Measurements from ENCODE around the gene USP34.
"Not testable (repeated sequence)": the region's sequence is repeated elsewhere in the genome, so short reads cannot be mapped to it uniquely, and the experiment has no call there.

The USP34 gene

DNA sequence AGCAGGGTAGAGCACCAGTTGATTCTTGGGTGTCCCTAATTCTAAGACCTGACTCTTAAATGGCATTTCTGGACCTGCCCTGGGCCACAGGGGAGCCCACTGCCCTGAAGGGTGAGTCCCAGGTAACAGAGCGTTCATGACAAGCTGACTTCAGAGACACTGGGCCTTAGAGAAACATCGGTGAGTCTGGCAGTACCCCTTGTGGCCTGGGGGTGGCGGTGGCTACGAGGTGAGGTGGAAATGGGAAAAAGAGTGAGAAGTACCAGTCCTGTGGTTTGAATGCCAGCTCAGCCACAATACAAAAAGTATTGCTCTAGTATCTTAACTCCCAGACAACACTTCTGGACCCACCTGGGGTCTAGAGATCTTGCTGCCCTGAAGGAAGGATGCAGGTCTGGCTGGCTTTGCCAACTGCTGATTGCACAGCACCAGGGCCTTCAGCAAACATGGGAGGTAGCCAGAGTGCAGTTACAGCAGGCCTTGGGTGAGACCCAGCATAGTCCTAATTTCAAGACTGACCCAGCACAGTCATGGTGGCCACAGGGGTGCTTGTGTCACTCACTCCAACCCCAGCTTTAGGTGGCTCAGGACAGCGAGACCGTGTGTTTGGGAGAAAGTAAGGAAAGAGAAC lies 44.5 kb downstream of the USP34 start:
- peak; percentile 49 for DNase-seq (ENCODE audit: low read depth)

DNA sequence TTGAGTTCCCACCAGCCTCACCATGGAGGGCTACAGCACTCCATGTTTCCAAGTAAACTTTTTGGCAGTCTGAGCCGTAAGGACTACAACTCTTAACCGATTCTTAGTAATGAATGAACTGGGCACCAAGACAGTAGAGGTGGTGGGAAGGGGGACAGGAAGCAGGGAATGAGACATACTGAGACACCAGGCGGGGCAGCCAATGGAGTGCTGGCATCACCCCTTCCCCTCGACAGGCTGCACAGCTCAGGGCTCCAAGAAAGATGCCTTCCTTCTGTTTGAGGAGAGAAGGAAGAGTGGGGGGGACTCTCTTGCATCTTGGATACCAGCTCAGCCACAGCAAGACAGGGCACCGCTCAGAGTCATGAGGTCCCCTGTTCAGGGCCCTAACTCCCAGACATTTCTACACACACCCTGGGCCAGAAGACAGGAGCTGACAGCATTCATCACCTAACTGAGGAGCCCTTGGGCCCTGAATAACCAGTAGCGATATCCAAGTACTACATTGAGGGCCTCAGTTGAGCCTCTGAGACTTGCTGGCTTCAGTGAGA lies 45.2 kb downstream of the USP34 start:
- no peak for DNase-seq (ENCODE audit: low read depth)

DNA sequence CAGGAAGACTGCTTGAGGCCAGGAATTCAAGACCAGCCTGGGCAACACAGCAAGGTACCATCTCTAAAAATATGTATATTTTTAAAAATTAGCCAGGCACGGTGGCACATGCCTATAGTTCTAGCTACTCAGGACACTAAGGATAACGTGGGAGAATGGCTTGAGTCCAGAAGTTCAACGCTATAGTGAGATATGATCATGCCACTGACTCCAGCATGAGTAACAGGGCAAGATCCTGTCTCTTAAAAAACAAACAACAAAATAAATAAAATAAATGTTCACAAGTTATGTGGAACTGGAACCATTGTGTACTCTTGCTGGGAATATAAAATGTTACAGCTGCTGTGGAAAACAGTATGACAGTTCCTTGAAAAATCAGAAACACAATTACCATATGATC lies 47.2 kb downstream of the USP34 start:
- DNase-seq (ENCODE audit: low read depth) = no peak

DNA sequence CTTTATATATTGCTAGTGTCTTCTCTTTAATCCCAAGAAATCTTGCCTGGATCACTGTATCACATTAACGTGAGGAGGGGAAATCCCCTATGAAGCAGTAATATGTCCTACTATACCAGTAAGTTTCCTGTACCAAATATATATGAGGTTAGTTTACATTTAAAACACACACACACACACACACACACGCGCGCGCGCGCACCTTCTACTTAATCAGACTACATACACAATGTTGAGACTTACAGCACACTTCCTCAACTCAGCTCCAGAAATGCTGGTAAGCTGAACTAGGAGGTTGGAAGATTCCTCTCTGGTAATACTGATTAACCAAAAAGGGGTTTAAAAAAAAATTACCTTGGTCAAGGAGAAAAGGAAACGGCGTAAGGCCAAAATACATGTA lies 49.3 kb downstream of the USP34 start:
- DNase-seq (ENCODE audit: low read depth) = no peak

DNA sequence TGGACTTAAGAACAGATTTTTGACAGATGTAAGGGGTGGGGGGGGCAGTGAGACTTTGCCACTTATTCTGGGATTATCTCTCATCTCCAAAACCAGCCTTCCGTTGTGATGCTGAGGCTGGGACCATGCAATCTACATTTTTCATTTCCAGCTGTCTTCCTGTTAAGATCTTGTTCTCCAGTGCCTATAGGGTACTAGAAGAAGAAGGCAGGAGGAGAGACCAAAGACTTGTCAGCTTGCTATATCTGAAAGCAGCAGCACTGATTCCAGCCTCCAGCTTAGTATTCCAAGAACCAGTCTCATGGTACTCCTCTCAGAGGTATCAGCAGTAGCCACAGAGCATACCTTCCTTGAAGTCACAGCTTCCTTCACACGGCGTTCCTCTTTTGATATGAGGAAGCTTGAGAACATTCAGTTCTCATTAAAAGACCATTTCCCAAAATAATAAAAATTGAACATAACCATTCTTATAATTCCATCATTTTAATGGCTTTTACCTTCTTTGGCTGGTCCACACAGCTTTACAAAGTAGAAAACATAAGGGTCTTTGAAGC lies 49.8 kb downstream of the USP34 start:
- DNase-seq (ENCODE audit: low read depth) = no peak

DNA sequence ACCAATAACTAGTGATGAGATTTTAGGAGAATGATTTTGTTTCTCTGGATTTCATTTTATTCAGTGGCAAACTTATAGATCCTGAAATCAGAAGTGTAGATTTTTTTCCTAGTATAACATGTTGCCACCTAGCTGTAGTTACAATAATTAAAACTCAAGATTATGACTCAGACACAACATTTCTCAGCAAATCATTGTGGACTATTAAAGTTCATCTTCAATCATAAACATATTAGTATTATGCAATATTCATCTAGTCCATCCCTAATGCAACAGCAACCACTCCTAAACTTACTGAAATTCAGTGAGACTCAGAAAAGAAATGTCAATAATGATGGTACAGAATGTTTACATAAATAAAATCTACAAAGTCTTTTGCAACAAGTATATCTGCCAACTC lies 51.3 kb downstream of the USP34 start:
- no peak for DNase-seq (ENCODE audit: low read depth)

DNA sequence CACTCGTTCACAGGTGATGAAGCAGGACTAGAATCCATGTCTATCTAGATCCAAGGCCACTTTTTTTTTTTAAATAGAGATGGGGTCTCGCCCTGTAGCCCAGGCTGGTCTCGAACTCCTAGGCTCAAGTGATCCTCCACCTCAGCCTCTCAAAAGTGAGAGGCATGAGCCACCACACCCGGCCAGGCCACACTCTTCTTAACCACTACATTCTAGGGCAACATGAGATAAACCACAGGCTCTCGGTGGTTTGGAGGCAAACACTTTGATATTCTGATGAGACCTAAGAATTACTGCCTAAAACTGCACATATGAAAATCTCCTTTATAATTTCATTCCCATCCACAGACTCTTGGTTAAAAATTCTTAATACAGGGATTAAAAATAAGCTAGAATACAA lies 51.8 kb downstream of the USP34 start:
- DNase-seq (ENCODE audit: low read depth) = no peak

DNA sequence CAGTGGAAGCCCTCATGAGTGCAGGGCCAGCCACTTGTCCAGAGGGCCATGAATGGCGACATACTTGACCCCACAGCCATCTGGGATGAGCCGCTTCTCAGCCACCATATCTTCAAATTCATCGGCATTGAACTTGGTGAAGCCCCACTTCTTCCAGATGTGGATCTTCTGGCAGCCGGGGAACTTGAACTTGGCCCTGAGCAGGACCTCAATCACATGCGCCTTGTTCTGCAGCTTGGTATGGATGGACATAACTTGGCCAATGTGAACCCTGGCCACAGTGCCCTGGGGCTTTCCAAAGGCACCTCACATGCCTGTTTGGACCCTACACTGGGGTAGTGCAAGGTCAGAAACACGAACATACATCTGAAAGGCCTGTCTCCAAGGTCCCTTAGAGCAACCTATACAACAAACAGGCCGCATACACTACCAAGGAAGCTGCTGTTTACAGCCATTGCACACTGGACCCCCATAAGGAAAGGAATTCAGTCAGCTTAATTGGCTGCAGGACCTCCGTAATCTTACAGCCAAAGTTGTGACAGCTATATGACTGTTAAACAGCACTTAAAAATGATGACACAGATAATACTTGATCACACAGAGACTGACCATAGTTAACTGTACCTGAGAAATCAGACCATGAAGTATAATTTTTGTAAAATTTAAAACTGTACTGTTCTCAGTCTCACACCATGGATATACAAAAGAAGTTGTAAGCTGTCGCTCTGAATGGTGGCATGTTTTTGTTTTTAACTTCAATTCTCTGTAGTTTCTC lies 53.8 kb downstream of the USP34 start:
- DNase-seq (ENCODE audit: low read depth) = no peak

DNA sequence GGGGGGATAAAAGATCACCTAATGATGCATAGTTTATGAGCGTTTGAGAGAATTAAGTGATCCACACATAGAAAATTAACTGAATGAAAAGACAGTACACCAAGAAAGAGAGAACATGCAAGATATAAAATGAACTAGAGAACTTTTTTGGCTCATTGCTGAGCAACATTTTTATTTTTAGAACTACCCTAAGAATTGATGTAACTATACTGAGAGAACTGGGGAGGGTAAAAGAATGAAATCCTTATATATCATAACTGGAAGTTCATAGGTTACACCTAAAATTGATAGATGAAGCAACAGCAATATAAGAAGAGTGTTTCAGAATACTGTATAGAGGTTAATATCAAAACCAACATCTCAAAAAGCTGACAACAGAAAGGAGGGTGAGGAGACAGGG lies 55.6 kb downstream of the USP34 start:
- DNase-seq (ENCODE audit: low read depth) = no peak

DNA sequence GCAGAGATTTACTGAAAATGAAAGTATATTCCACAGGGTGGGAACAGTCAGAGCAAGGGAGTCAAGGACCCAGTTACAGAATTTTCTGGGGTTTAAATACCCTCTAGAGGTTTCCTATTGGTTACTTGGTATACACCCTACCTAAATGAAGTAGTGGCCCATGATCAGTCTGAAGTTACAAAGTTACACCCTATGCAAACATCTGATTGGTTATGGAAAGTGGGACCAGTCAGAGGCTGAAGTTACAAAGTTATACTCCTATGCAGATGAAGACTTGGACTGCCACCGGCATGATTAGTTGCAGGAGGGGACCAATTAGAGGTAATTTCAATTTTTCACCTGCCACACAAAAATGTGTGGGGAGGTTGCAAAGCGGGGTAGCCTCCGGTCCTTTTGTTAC lies 56.2 kb downstream of the USP34 start:
- DNase-seq (ENCODE audit: low read depth) = no peak

DNA sequence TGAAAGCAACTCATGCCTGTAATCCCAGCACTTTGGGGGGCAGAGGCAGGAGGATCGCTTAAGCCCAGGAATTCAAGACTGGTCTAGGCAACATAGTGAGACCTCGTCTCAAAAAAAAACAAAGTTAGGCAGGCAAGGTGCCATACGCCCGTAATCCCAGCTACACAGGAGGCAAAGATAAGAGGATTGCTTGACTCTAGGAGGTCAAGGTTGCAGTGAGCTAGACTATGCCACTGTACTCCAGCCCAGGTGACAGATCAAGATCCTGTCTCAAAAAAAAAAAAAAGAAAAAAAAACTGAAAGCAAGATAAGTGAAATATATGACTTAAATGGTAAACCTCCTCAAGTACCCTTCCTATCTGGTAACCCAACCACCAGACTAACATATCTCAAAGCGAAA lies 59.8 kb downstream of the USP34 start:
- DNase-seq (ENCODE audit: low read depth) = no peak

DNA sequence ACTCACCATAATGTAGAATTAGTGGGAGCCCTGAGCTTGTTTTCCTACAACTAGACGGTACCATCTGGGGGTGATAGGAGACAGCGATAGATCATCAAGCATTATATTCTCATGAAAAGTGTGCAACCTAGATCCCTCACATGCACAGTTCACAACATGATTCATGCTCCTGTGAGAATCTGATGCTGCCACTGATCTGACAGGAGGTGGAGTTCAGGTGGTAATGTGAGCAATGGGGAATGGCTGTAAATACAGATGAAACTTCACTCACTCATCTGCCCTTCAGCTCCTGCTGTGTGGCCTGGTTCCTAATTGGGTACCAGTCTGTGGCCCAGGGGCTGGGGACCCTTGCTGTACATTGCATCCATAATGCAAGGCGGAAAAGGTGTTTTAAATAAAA lies 60.7 kb downstream of the USP34 start:
- no peak for DNase-seq (ENCODE audit: low read depth)

DNA sequence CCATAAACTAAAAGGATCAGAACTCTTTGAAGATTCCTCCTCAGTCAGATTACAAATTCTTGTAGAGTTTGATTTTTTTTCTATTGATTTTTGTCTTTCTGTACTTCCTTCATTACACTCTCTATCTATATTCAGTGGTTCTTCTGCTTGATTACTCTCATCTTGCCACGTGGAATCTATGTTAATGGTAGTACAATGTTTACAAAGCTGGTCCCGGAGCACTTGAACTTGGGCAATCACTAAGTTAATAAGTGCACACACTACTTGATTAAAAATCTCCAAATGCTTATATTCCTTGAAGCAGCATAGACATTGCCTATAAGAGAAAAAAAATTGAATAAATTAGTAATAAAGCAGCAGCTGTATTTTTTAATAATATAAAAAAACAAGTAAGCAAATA lies 65.1 kb downstream of the USP34 start:
- DNase-seq (ENCODE audit: low read depth) = no peak

DNA sequence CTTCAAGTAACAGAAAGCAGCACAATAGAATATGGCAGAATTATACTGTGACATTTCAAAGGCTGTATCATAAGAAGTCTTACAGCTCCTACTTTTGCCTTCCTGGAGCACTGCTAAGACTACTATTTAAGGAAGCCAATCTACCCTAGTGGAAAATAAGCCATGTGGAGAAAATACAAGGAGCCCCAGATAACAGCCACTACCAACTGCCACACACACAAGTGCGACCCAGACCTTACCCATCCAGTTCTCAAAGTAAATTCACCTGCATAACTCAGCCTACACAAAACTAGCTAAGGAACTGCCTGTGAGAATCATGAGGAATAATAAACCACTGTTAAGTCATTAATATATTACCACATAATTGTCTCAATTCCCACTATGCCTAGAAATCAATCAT lies 66.4 kb downstream of the USP34 start:
- DNase-seq (ENCODE audit: low read depth) = no peak

DNA sequence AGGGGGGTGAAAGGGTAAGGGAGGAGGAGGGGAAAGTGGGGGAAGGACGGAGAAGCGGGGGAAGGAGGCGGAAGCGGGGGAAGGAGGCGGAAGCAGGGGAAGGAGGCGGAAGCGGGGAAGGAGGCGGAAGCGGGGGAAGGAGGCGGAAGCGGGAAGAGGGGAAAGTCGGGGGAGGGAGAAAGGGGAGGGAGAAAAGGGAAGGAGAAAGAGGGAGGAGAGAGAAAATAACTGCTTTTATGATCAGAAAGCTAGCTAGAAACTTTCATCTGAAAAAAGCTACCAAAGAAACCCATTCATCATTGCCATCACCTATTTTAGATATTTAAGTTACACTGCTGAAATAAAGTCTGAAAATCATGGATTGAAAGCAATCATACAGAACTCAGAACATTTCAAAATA lies 72.5 kb downstream of the USP34 start:
- DNase-seq (ENCODE audit: low read depth) = no peak

DNA sequence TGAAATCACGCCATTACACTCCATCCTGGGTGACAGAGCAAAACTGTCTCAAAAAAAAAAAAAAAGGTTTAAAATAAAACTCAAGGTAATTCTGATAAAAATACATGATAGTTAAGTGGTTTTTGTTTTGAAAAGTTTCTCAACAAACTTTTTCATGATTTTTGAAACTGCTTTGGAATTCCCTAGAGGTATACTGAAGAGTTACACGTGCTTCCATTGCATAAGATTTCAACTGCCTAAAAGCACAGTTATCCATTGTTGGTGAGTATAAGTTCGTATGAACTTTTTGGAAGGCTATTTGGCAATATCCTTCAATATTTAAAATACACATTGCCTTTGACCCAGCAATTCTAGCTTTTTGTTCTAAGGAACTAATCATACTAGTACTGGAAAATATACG lies 74.9 kb downstream of the USP34 start:
- DNase-seq (ENCODE audit: low read depth) = no peak

DNA sequence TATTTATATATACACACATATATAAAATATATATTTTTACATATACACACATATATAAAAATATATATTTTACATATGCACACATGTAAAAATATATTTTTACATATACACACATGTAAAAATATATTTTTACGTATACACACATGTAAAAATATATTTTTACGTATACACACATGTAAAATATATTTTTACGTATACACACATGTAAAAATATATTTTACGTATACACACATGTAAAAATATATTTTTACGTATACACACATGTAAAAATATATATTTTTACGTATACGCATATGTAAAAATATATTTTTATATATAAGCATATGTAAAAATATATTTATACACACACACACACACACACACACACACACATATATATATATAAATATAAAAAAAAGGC lies 83.3 kb downstream of the USP34 start:
- not testable (repeated sequence) for DNase-seq (ENCODE audit: low read depth)

DNA sequence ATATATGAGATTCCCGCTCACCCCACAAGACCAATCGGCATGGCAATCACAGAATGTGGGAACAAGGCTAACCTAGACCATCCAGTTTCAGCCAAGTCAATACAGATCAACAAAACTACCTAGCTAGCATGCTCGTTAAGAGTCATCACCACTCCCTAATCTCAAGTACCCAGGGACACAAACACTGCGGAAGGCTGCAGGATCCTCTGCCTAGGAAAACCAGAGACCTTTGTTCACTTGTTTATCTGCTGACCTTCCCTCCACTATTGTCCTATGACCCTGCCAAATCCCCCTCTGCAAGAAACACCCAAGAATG lies 90.0 kb downstream of the USP34 start:
- DNase-seq (ENCODE audit: low read depth) = not testable (repeated sequence)

DNA sequence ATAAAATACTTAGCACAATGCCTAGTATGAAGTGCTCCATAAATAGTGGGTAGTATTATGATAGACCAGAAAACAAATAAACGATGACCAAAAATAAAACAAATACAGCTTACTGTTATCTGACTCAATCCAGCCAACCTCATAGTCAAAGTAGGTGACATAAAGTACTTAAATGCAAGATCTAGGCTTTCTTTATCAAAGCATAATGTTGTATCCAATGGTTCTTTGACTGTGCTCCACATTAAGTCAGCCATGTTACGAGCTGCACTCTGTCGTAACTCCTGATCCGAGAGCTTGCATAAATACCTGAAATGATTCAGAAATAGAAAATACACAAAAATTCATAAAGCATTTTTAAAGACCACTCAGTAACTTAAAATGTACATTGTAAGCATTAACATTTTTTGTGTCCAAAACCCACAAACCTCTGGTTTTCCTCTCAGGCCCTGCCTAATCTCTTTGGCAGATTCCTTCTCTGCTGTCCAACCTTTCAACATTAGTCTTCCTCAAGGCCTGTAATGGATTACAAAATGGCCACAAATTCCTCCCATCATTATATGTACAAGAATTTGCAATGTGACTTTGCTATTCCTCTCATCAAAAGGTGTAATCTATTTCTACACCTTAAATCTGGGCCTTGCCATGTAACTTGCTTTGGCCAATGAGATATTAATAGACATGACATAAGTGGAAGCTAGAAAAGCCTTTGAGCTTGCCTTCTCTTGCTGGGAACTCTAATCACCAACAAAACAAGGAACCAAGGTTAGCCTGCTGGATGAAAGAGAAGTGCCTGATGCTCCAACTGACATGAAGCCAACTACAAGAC lies 90.6 kb downstream of the USP34 start:
- DNase-seq (ENCODE audit: low read depth) = no peak

DNA sequence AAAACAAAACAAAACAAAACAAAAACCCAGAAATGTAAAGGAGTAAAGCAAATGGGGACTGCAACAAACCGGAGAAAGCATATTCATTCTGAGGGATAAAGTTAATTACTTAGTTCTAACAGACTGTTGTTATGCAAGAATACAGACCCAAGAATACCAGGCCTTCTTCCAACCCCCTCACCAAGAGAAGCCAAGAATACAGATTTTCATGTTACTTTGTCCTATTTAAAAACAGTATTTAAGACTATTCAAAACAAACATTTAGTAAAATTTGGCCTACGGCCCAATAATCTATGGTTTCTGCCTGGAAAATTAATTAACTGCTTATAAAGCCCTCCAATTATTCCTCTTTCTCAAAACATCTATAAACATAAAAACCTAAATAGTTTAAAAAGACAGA lies 91.4 kb downstream of the USP34 start:
- DNase-seq (ENCODE audit: low read depth) = no peak

DNA sequence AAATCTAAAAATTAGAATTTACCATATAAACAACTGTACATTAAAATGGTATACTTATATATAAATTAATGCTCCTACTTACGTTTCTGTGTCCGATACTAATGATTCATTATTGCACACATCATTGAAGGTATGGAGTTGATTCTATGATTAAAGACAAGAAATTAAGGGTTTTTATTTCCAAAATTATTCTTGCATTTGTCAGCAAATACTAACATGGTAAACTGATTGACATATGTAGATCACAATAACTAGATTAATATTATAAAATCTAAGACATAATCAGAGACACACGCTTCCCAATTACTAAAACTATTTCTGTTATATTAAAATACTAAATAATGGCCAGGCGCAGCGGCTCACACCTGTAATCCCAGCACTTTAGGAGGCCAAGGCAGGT lies 92.6 kb downstream of the USP34 start:
- no peak for DNase-seq (ENCODE audit: low read depth)

DNA sequence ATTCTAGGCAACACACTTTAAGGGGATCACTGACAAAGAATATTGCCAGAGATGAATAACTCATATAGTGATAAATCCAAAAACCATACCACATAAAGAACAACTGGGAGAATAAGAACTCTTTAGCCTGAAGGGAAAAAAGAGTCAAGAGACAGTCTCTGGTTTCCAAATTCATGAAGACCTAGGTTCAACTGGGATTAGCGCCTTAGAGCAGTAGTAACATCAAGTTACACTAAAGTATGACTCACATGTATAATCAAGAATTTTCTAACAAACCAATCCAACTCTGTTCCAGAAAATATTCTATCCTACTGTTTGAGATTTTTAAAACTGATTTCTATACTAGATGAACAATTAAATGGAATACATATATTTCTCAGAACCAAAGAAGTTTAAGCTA lies 93.8 kb downstream of the USP34 start:
- DNase-seq (ENCODE audit: low read depth) = no peak

DNA sequence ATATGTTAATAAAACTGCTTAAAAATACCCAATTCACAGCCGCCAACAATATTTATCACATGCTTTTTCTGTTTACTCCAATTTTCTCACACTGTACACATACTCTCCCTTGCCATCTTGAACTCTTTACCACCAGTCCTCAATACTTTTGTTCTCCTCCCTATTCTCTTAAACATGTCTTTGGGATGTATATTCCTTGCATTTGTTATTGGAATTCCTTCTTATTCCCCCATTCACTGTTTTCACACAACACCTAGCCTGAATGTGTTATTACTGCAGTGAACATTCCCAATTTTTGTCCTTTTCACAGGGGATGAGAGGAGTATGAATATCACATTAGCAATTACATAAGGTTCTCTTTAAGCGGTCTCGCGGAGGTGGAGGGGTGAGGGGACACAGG lies 94.7 kb downstream of the USP34 start:
- no peak for DNase-seq (ENCODE audit: low read depth)

All from stimulated activated CD8-positive, alpha-beta memory T cell treated with anti-CD3 and anti-CD28 coated beads, Interleukin-12 subunit alpha, Interleukin-12 subunit beta, amount 100 ng/mL, for 4 hours (primary cell).